ENCODE results near the gene CSTF2T. TPM values are rescaled to one million over a fixed set of nuclear protein-coding genes. Genes with fewer than 3 reads are reported as not detected.

CSTF2T gene
- total RNA-seq, 1 donor from 2014 or later: 11.3 TPM

DNA sequence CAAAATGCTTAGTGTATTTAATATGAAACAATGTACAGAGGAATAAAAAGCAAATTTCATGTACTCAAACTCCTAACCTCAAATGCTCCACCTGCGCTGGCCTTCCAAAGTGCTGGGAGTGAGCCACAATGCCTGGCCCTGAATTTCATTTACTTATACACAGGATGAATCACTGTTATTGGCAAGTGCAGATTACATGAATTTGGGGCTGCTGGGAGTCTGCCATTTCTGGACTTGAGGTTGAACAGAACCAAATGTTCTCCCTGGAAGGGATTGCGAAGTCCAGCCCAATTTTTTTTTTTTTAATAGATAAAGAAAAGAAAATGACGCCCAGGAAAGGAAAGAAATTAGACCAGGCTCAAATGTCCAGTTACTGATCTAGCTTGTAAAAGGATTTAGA, 6.8 kb upstream of the CSTF2T start:
- H3K36me3 ChIP-seq (ENCODE audit: control insufficient read depth, insufficient read depth, low read length): no peaks in the 10 kb centered on the region
- FAIRE-seq (no peak), DNase-seq (ENCODE audit: low read depth) (no peak)
- no peak for TF ChIP-seq CTCF (IDR thresholded peaks at IDR 0.05; ENCODE audit: insufficient read depth, low read length, severe bottlenecking)
- H3K4me3 ChIP-seq (ENCODE audit: low read depth, low read length): no peak overlapping the region
- no peaks in the 10 kb centered on the region for H3K27me3 ChIP-seq (ENCODE audit: control insufficient read depth, insufficient read depth, low read length)

DNA sequence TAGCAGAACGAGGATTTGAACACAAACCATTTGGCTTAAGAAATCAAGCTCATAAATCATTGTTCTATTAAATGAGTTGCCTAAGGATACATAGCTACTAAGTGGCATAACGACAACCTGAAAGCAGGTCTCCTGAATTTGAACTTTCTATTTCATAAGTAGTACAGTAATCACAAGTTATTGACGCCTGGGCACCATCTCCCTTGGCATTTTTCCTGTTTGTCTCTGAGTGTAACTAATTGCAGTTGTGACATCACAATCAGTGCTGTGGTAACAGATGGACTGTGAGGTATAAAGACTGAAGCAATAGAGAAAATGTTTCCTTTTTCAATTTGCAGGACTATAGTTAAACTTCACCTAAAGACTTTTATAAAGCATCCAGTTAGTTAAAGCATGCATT, 6.4 kb upstream of the CSTF2T start:
- Histone ChIP-seq H3K27me3 (ENCODE audit: control insufficient read depth, insufficient read depth, low read length) (no peaks in the 10 kb centered on the region), H3K4me3 (ENCODE audit: low read depth, low read length) (no peak overlapping the region), H3K36me3 (ENCODE audit: control insufficient read depth, insufficient read depth, low read length) (no peaks in the 10 kb centered on the region)
- TF ChIP-seq CTCF (IDR thresholded peaks at IDR 0.05; ENCODE audit: insufficient read depth, low read length, severe bottlenecking): no peak
- no peak for DNase-seq (ENCODE audit: low read depth)
- FAIRE-seq: no peak

DNA sequence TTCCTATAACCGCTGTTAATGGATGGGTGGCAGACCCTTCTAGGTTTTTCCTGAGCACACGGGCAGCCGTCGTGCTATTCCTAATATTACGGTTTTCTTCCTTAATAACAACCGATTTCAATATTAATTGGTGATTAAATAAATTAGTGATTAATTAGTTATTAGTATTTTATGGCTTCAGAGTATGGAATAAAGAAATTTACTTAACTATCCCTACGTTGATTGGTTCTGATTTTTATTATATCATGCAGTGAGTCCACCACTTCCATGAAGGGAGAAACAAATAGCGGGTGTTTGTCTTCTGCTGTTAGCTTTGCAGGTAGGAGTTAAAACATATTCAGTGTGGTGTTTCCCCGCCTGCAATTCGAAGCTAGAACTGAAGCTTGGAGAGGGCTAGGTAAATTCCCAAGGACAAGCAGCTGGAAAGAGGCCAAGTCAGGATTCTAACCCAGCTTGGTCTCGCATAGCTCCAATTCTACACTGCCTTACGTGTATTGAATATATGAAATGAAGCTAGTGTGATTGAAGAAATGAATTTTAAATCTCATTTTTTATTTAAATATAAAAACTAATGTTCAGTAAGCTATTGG, 928 bp upstream of the CSTF2T start:
- TF ChIP-seq CTCF (IDR thresholded peaks at IDR 0.05; ENCODE audit: insufficient read depth, low read length, severe bottlenecking): no peak
- peak; percentile 45 for DNase-seq (ENCODE audit: low read depth)
- peak overlapping the region; percentile 56 for H3K4me3 ChIP-seq (ENCODE audit: low read depth, low read length)
- H3K36me3 ChIP-seq (ENCODE audit: control insufficient read depth, insufficient read depth, low read length): peaks cover 2% of the 10 kb centered on the region
- no peak for FAIRE-seq
- no peaks in the 10 kb centered on the region for H3K27me3 ChIP-seq (ENCODE audit: control insufficient read depth, insufficient read depth, low read length)

DNA sequence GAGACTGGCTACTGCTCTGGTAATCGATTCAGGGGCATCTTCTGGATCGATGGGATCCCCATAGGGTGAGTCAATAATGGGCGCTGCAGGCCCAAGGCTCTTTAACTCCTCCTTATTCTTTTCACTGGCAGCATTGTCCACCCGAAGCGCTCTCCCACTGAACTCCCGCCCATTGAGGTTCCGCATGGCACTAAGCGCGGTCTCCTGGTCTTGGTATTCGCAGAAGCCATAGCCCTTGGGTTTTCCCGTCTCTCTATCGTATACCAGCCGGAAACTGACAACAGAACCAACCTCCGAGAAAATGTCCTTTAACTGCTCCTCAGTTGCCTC, 285 bp downstream of the CSTF2T start:
- Histone ChIP-seq H3K36me3 (ENCODE audit: control insufficient read depth, insufficient read depth, low read length) (peaks cover 2% of the 10 kb centered on the region), H3K27me3 (ENCODE audit: control insufficient read depth, insufficient read depth, low read length) (no peaks in the 10 kb centered on the region), H3K4me3 (ENCODE audit: low read depth, low read length) (peak overlapping the region; percentile 56)
- FAIRE-seq: no peak
- no peak for TF ChIP-seq CTCF (IDR thresholded peaks at IDR 0.05; ENCODE audit: insufficient read depth, low read length, severe bottlenecking)
- no peak for DNase-seq (ENCODE audit: low read depth)

GRCh38 chr10:51698473-51699063, 827 bp downstream of the CSTF2T start:
- Histone ChIP-seq H3K36me3 (ENCODE audit: control insufficient read depth, insufficient read depth, low read length) (peaks cover 2% of the 10 kb centered on the region), H3K27me3 (ENCODE audit: control insufficient read depth, insufficient read depth, low read length) (no peaks in the 10 kb centered on the region), H3K4me3 (ENCODE audit: low read depth, low read length) (peak overlapping the region; percentile 56)
- DNase-seq (ENCODE audit: low read depth) (no peak), FAIRE-seq (no peak)
- no peak for TF ChIP-seq CTCF (IDR thresholded peaks at IDR 0.05; ENCODE audit: insufficient read depth, low read length, severe bottlenecking)

DNA sequence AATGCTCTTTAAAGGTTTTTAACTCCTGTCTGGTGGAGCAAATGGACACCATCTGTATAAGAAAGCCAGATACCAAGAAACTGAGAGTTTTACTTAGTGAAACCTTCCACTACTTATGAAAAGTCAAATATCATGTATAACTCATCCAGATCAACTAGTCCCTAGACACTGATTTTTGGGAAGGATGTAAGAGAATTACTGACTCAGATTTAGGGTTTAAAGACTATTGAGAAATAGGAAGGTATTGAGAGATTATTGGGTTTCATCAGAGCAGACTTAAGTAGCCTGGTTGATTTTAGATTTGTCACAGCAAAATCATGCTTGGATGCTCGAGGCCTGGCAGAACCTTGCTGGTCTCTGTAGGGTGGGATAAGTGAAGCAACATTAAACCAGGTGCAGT, 3.1 kb downstream of the CSTF2T start:
- TF ChIP-seq CTCF (IDR thresholded peaks at IDR 0.05; ENCODE audit: insufficient read depth, low read length, severe bottlenecking): no peak
- Histone ChIP-seq H3K4me3 (ENCODE audit: low read depth, low read length) (no peak overlapping the region), H3K27me3 (ENCODE audit: control insufficient read depth, insufficient read depth, low read length) (no peaks in the 10 kb centered on the region), H3K36me3 (ENCODE audit: control insufficient read depth, insufficient read depth, low read length) (peaks cover 2% of the 10 kb centered on the region)
- no peak for FAIRE-seq
- no peak for DNase-seq (ENCODE audit: low read depth)
